HepG2 (cell line): Measurements from ENCODE around the gene PDGFD. TPM values are rescaled to one million over a fixed set of nuclear protein-coding genes. Genes with fewer than 3 reads are reported as not detected.

ENCODE experiments used
- ARHGAP35 ChIP-seq: sonication (generic); formaldehyde crosslinking; IDR thresholded peaks from 2 replicates; pipeline ENCODE4 v1.9.0; 2022; ENCODE audit warnings: mild to moderate bottlenecking, inconsistent platforms, moderate library complexity, missing genetic modification reagents, borderline replicate concordance
- ARNTL ChIP-seq: sonication (generic); formaldehyde crosslinking; IDR thresholded peaks from 2 replicates; pipeline ENCODE4 v1.4.0; 2020; ENCODE audit warnings: mild to moderate bottlenecking, missing genetic modification reagents
- BRD4 ChIP-seq: sonication (generic); formaldehyde crosslinking; IDR thresholded peaks from 2 replicates; pipeline ENCODE4 v1.4.0; 2020; ENCODE audit warnings: missing genetic modification reagents
- DMAP1 ChIP-seq: IDR thresholded peaks from 2 replicates; pipeline ENCODE4 v1.6.1; 2016
- GTF2F1 ChIP-seq: fragments of 150-350 bp; IDR thresholded peaks from 2 replicates; pipeline ENCODE4 v1.6.1; 2014; ENCODE audit warnings: low read length
- HIC2 ChIP-seq: sonication (generic); formaldehyde crosslinking; IDR thresholded peaks from 2 replicates; pipeline ENCODE4 v1.9.0; 2022; ENCODE audit warnings: low read depth, missing genetic modification reagents
- KDM2A ChIP-seq: sonication (generic); formaldehyde crosslinking; IDR thresholded peaks from 2 replicates; pipeline ENCODE4 v1.4.0; 2020; ENCODE audit warnings: low read depth, missing genetic modification reagents, borderline replicate concordance
- NFATC3 ChIP-seq: sonication (generic); formaldehyde crosslinking; IDR thresholded peaks from 2 replicates; pipeline ENCODE4 v1.5.1; 2020; ENCODE audit warnings: mild to moderate bottlenecking, missing genetic modification reagents
- NR2C2 ChIP-seq: sonication (generic); formaldehyde crosslinking; IDR thresholded peaks from 2 replicates; pipeline ENCODE4 v1.4.0; 2020; ENCODE audit warnings: missing genetic modification reagents, mild to moderate bottlenecking, moderate library complexity, borderline replicate concordance
- PAWR ChIP-seq: sonication (generic); formaldehyde crosslinking; IDR thresholded peaks from 2 replicates; pipeline ENCODE4 v1.4.0; 2020; ENCODE audit warnings: missing genetic modification reagents, mild to moderate bottlenecking, borderline replicate concordance
- PHF8 ChIP-seq: sonication (generic); formaldehyde crosslinking; IDR thresholded peaks from 2 replicates; pipeline ENCODE4 v1.5.0; 2020; ENCODE audit warnings: missing genetic modification reagents
- RAD21 ChIP-seq: fragments of 450-650 bp; formaldehyde crosslinking; IDR thresholded peaks from 2 replicates; pipeline ENCODE4 v1.5.0; 2020; ENCODE audit warnings: mild to moderate bottlenecking
- RELA ChIP-seq: sonication (generic); formaldehyde crosslinking; IDR thresholded peaks from 2 replicates; pipeline ENCODE4 v1.4.0; 2020; ENCODE audit warnings: missing genetic modification reagents
- SIN3A ChIP-seq: IDR thresholded peaks from 2 replicates; pipeline ENCODE4 v1.6.1; 2011; ENCODE audit warnings: low read depth, mild to moderate bottlenecking, control low read depth, low read length, borderline replicate concordance
- TEAD3 ChIP-seq: optimal IDR thresholded peaks from 2 replicates; pipeline ENCODE3; 2016; ENCODE audit warnings: borderline replicate concordance
- TGIF2 ChIP-seq: IDR thresholded peaks from 2 replicates; pipeline ENCODE4 v1.6.1; 2016; ENCODE audit warnings: control low read depth, missing compliant biosample characterization
- ZNF234 ChIP-seq: sonication (generic); formaldehyde crosslinking; conservative IDR thresholded peaks from 2 replicates; pipeline ENCODE4 v1.5.1; 2020; ENCODE audit warnings: mild to moderate bottlenecking, missing genetic modification reagents
- ZNF281 ChIP-seq: sonication (generic); formaldehyde crosslinking; IDR thresholded peaks from 2 replicates; pipeline ENCODE4 v1.4.0; 2020; ENCODE audit warnings: missing genetic modification reagents, borderline replicate concordance
- ZNF329 ChIP-seq: sonication (generic); formaldehyde crosslinking; IDR thresholded peaks from 2 replicates; pipeline ENCODE4 v1.9.0; 2021; ENCODE audit warnings: low read depth, mild to moderate bottlenecking, missing genetic modification reagents
- ZNF382 ChIP-seq: sonication (generic); formaldehyde crosslinking; IDR thresholded peaks from 2 replicates; pipeline ENCODE4 v1.5.0; 2020; ENCODE audit warnings: missing genetic modification reagents, mild to moderate bottlenecking, borderline replicate concordance
- ZNF512 ChIP-seq: sonication (generic); formaldehyde crosslinking; IDR thresholded peaks from 2 replicates; pipeline ENCODE4 v1.4.0; 2020; ENCODE audit warnings: mild to moderate bottlenecking, missing genetic modification reagents
- ZNF543 ChIP-seq: sonication (generic); formaldehyde crosslinking; IDR thresholded peaks from 2 replicates; pipeline ENCODE4 v1.4.0; 2020; ENCODE audit warnings: mild to moderate bottlenecking, missing genetic modification reagents
- ZNF598 ChIP-seq: sonication (generic); formaldehyde crosslinking; IDR thresholded peaks from 2 replicates; pipeline ENCODE4 v1.5.1; 2020; ENCODE audit warnings: mild to moderate bottlenecking, missing genetic modification reagents, borderline replicate concordance
- ZNF672 ChIP-seq: sonication (generic); formaldehyde crosslinking; IDR thresholded peaks from 2 replicates; pipeline ENCODE4 v1.8.1; 2022; ENCODE audit warnings: missing genetic modification reagents
- ZSCAN22 ChIP-seq: sonication (generic); formaldehyde crosslinking; IDR thresholded peaks from 2 replicates; pipeline ENCODE4 v1.4.0; 2020; ENCODE audit warnings: mild to moderate bottlenecking, missing genetic modification reagents
- polyA plus RNA-seq, 8 experiments: library from polyadenylated mRNA; depleted of rRNA in 3 of 8; stranded (reverse) in 7 of 8; unstranded in 1 of 8; fragments of >200 nt; fragmentation: Illumina TruSeq in 4 of 8; extraction: Trizol in 4 of 8; gene quantifications; 2 replicates each; pipeline versions ENCODE4 v1.2.1 to v1.2.3, GENCODE V29; 2011 to 2016; ENCODE audit warnings: low read depth in 4 of 8, missing spikeins in 1 of 8, mixed read lengths in 1 of 8; ENCODE audit not compliant: insufficient read depth in 1 of 8
- total RNA-seq, 5 experiments: library from RNA; depleted of rRNA; stranded (reverse); fragments of >200 nt; fragmentation: Illumina TruSeq; extraction: Trizol; gene quantifications; 2 replicates each; pipeline ENCODE4 v1.2.3, GENCODE V29; 2016; ENCODE audit warnings: low read depth in 1 of 5
- TF ChIP-seq, protein P1 (sequence below): sonication (generic); formaldehyde crosslinking; IDR thresholded peaks from 2 replicates; pipeline ENCODE4 v1.5.1; 2020; ENCODE audit warnings: mild to moderate bottlenecking, moderate library complexity, missing genetic modification reagents

Gene PDGFD
- total and polyA plus RNA-seq, 2 of the 13 experiments (the other 11 are each of a cell fraction or from before 2014, with no cell fraction given): 0.09 to 0.29 TPM

- TF ChIP-seq ZNF234 (CRISPR knock-in tag) (no peak), ZNF543 (no peak), ZNF512 (CRISPR knock-in tag) (no peak), RAD21 (CRISPR knock-in tag) (no peak), BRD4 (no peak), ZNF281 (peak; percentile 32; the same call in 1 of the 2 replicates), ZNF382 (no peak), ARHGAP35 (CRISPR knock-in tag) (no peak), ZNF672 (no peak), NFATC3 (CRISPR knock-in tag) (no peak), RELA (CRISPR knock-in tag) (no peak), ZNF598 (CRISPR knock-in tag) (no peak), SIN3A (no peak), NR2C2 (CRISPR knock-in tag) (no peak), KDM2A (no peak), GTF2F1 (no peak), TEAD3 (peak; percentile 82), PAWR (CRISPR knock-in tag) (no peak), DMAP1 (CRISPR knock-in tag) (no peak), PHF8 (CRISPR knock-in tag) (no peak), HIC2 (CRISPR knock-in tag) (no peak), ZSCAN22 (no peak), TGIF2 (CRISPR knock-in tag) (no peak), ARNTL (CRISPR knock-in tag) (no peak), ZNF329 (CRISPR knock-in tag) (no peak)
- TF ChIP-seq, protein P1, sequence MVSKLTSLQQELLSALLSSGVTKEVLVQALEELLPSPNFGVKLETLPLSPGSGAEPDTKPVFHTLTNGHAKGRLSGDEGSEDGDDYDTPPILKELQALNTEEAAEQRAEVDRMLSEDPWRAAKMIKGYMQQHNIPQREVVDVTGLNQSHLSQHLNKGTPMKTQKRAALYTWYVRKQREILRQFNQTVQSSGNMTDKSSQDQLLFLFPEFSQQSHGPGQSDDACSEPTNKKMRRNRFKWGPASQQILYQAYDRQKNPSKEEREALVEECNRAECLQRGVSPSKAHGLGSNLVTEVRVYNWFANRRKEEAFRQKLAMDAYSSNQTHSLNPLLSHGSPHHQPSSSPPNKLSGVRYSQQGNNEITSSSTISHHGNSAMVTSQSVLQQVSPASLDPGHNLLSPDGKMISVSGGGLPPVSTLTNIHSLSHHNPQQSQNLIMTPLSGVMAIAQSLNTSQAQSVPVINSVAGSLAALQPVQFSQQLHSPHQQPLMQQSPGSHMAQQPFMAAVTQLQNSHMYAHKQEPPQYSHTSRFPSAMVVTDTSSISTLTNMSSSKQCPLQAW (CRISPR knock-in tag): no peak
Measured at GRCh38 chr11:104033134-104033533, 130.8 kb downstream of the PDGFD start (continued).
